HG03135 (cell line): ENCODE results near the gene CTCF.

Source experiments
- ATAC-seq: cut with Tn5 transposase; IDR thresholded peaks from one replicate; pipeline ENCODE4 v1.9.1; 2021; ENCODE audit warnings: mild to moderate bottlenecking, moderate library complexity; ENCODE audit not compliant: unreplicated experiment

Gene CTCF

GRCh38 chr16:67649494-67649931, 87.2 kb downstream of the CTCF start:
- ATAC-seq, result no peak

GRCh38 chr16:67650023-67650422, 87.7 kb downstream of the CTCF start:
- no peak for ATAC-seq

- ATAC-seq, result no peak
Measured at GRCh38 chr16:67651039-67651438, 88.7 kb downstream of the CTCF start.

- ATAC-seq, result no peak
Measured at GRCh38 chr16:67651847-67652246, 89.5 kb downstream of the CTCF start.

GRCh38 chr16:67652578-67653127, 90.3 kb downstream of the CTCF start:
- ATAC-seq, result no peak

GRCh38 chr16:67653128-67653788, 90.9 kb downstream of the CTCF start:
- no peak for ATAC-seq

DNA sequence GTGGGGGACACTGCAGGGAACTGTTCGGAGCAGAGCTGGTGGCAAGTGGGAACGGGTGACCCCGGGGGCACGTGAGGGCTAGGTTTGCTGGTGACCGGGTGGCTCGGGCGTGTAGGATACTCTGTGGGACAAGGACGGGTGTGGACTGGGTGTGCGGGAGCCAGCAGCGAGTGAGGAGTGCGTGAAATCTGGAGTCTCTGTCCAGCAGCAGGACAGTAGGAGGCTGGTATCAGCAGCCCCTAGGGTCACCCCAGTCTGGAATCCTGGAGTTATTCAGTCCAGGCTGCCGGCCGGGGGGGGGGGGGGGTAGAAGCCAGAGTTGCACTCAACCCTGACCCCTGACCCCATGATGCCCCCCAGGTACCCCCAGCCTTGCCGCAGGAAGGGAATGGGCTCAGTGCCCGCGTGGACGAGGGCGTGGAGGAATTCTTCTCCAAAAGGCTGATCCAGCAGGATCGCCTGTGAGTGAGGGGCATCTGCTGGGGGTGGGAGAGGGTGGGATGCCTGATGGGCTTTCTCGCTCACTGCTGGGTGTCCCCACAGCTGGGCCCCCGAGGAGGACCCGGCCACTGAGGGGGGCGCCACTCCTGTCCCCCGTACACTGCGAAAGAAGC, 91.6 kb downstream of the CTCF start:
- ATAC-seq, result no peak

- ATAC-seq, result no peak
Measured at GRCh38 chr16:67654403-67654911, 92.1 kb downstream of the CTCF start.

DNA sequence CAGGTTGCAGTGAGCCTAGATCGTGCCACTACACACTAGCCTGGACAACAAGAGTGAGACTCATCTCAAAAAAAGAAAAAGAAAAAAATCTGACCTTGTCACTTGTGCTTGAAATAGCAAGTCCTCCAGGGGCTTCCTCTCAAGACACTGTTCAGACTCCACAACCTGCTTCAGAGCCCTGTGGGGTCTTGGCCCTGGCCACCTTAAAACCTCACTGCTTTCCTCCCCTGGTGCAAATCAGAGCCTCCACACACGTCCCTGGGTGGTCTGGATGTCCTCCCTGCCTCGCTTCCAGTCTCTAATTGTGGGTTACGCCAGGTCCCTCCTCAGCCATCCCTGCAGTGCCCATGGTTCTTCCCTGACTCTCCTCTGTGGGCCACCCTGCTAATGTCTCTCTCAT, 93.0 kb downstream of the CTCF start:
- ATAC-seq, result no peak

- no peak for ATAC-seq
Measured at GRCh38 chr16:67656344-67657016, 94.2 kb downstream of the CTCF start.

DNA sequence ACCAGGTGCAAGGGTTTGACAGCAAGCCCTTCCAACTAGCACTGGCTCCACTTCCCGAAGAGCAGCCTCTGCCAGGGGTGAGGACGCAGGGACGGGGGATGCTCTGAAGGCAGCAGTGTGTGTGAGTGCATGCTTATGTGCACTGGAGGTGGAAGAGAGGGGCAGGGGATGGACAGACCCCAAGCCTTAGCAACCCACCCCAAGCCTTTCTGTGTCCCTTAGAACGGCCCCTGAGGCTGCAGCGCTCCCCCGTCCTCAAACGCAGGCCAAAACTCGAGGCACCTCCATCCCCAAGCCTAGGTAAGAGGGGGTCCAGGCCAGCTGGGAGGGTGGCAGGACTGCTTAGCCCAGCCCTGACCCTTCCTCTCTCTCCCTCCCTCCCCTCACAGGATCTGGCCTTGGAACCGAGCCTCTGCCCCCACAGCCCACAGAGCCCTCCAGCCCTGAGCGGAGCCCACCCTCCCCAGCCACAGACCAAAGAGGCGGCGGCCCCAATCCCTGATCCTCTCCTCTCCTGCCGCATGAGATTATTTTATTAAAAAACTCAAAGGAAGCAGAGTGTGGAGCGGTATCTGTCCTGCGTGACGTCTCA, 94.8 kb downstream of the CTCF start:
- ATAC-seq, result no peak

DNA sequence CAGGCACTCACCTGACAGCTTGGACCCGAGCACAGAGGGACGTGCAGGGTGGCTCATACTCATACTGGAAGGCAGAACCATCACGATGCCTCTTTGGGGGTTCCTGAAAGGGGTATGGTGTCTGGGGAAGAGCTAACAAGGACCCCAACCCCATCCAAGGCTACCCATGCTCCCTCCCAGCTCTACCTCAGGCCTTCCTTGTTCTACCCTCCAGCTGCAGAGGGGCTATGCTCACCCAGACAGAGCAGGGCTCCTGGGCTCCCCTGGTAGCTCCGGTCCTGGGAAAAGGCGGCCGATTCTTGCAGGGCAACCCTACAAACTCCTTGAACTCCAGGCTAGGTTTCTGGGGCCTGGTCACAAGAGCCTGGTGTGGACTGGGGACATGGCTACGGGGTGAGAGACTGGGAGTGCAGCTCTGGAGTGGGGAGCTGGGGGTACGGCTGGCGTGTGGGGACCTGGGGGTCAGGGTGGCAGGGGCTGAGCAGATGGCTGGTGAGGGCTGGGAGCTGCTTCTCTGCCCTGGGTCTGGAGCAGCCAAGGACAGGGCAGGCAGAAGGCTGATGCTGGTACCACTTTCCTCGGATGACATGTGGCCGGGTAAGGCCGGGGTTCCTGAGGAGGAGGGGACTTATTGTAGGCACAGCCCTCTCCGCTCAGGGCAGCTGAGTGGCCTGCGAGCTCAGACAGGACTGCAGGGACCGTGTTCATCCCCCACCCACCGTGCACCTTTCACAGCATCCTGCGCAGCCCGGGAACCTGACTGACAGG, 95.6 kb downstream of the CTCF start:
- no peak for ATAC-seq

GRCh38 chr16:67658849-67659674, 96.7 kb downstream of the CTCF start:
- ATAC-seq, result no peak

- peak; percentile 47 for ATAC-seq
Measured at GRCh38 chr16:67659675-67660563, 97.6 kb downstream of the CTCF start, which contains the start of gene ACD. Gene ACD, minus strand, starts transcription at chr16:67660260. Its CDS starts 40 bp downstream, at chr16:67660220.

- ATAC-seq, result peak; percentile 65
Measured at GRCh38 chr16:67660564-67661028, 98.3 kb downstream of the CTCF start, which contains the start of gene PARD6A. Gene PARD6A, plus strand, starts transcription at chr16:67660960. Its CDS starts 79 bp downstream, at chr16:67661039.

GRCh38 chr16:67661101-67661761, 98.9 kb downstream of the CTCF start:
- peak; percentile 2 for ATAC-seq

DNA sequence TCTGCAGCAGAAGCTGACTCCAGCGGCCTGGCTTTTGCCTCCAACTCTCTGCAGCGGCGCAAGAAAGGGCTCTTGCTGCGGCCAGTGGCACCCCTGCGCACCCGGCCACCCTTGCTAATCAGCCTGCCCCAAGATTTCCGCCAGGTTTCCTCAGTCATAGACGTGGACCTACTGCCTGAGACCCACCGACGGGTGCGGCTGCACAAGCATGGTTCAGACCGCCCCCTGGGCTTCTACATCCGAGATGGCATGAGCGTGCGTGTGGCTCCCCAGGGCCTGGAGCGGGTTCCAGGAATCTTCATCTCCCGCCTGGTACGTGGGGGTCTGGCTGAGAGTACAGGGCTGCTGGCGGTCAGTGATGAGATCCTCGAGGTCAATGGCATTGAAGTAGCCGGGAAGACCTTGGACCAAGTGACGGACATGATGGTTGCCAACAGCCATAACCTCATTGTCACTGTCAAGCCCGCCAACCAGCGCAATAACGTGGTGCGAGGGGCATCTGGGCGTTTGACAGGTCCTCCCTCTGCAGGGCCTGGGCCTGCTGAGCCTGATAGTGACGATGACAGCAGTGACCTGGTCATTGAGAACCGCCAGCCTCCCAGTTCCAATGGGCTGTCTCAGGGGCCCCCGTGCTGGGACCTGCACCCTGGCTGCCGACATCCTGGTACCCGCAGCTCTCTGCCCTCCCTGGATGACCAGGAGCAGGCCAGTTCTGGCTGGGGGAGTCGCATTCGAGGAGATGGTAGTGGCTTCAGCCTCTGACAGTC, 99.7 kb downstream of the CTCF start:
- no peak for ATAC-seq
